Activated CD8-positive, alpha-beta memory T cell treated with anti-CD3 and anti-CD28 coated beads for 1 hour (primary cell): ENCODE results near the gene WTAP.
"Not testable (repeated sequence)": the region's sequence is repeated elsewhere in the genome, so short reads cannot be mapped to it uniquely, and the experiment has no call there.

Source experiments
- DNase-seq, 2 donors: peaks; one replicate each; pipeline ENCODE4 v3.0.0-alpha.2; 2020; ENCODE audit warnings: low read depth in 1 of 2; ENCODE audit errors: extremely low read depth in 1 of 2

Gene WTAP

DNA sequence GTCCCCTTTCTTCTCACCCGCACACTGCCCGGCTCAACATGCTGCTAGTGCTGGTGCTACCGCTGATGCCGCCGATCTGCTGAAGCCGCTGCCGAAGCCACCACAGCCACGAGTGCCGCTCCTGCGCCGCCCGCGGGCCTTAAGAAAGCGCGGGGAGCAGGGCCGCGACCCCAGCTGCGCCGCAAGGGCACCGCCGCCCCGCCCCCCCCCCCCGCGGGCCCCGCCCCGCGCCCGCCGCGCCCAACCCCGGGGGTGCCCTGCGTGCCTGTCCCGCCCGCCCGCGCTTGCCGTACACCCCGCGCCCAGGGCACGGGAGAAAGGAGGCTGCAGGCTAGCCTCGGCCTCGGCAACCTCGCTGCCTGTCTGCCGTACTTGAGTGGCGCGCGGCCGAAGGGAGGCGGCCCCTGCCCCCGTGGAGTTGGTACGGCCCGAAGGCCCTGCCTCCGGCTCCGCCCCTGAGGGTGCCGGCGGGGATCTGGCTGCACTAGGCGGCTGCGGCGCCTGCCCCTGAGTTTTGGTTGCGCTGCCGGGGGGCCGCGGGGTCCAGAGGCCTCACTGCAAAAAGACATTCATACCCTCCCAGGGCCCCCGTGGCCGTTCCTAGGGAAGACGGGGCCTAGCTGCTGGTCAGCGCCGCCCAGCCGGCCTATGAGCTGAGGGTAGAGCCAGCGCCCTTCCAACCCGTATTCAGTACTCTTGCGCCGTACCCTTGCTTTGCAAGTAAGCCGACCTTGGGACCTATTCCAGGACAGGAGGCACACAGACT lies 34.0 kb upstream of the WTAP start, which contains the start of gene SOD2:
TSS of gene SOD2 (minus strand) at position 114 of the 766 bp plus-strand sequence. CDS start at position 40, 74 bp downstream.
- DNase-seq: peak; percentile 40 to 71

DNA sequence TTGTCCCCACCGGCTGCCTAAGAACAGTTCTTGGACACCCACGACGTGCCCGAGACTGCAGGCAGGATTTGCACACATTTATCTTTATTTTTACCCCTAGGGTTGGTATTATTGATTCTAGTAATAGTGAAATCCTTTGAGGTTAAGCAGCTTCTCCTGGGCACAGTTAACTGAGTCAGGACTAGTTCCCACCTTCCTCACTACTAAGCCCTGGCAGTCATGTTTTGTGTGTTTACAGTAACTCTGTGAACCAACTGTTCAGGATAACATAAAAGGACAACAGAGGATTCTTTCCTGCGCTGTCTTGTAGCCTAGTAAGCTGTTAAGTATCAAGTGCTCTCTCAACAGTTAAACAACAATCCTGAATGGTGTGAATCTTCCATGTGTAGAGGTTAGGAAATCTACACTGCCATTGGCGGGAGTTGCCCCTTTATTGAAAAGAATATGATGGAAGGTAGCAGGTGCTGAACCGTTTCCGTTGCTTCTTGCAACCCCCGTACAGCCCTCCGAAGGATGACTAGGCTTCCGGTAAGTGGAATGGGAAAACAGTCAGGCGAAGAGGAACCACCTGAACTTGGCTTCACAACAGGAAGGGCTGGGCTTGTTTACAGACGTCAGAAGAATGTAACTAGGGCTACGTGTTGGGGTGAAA lies 33.3 kb upstream of the WTAP start:
- DNase-seq: no peak

GRCh38 chr6:159695984-159696383 lies 31.3 kb upstream of the WTAP start:
- no peak for DNase-seq

DNA sequence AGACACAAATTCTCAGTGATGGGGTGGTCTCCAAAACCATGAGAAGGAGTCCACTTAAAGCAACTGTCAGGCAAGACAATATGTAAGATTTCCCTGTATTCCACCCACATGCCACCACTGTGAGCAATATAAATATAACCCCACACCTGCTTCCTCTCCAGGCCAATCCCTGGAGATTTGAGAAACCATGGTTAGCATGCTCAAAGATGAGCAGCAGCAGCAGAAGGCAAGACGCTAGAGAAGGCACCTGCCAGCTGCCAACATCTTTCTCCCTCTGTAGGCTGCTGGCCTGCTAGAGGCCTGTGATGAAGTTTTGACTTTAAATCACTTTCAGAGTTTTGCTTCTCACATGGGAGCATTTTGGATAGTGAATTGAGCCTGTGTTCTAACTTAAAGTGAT lies 26.3 kb upstream of the WTAP start:
- no peak for DNase-seq

GRCh38 chr6:159701413-159701999 lies 25.8 kb upstream of the WTAP start:
- no peak for DNase-seq

DNA sequence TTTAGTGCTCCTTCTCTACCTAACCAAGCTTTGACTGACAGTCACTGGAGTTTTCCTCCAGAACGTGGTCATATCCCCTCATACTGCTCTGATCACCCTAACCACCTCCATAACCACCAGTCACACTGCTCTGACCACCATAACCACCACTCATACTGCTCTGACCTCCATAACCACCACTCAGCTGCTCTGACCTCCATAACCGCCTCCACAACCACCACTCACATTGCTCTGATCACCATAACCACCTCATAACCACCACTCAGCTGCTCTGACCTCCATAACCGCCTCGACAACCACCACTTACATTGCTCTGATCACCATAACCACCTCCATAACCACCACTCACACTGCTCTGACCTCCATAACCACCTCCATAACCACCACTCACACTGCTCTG lies 16.7 kb upstream of the WTAP start:
- DNase-seq: not testable (repeated sequence)

DNA sequence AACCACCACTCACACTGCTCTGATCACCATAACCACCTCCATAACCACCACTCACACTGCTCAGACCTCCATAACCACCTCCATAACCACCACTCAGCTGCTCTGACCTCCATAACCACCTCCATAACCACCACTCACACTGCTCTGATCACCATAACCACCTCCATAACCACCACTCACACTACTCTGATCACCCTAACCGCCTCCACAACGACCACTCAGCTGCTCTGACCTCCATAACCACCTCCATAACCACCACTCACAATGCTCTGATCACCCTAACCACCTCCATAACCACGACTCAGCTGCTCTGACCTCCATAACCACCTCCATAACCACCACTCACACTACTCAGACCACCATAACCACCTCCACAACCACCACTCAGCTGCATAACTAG lies 14.9 kb upstream of the WTAP start:
- not testable (repeated sequence) for DNase-seq

GRCh38 chr6:159713984-159714383 lies 13.3 kb upstream of the WTAP start:
- no peak for DNase-seq

DNA sequence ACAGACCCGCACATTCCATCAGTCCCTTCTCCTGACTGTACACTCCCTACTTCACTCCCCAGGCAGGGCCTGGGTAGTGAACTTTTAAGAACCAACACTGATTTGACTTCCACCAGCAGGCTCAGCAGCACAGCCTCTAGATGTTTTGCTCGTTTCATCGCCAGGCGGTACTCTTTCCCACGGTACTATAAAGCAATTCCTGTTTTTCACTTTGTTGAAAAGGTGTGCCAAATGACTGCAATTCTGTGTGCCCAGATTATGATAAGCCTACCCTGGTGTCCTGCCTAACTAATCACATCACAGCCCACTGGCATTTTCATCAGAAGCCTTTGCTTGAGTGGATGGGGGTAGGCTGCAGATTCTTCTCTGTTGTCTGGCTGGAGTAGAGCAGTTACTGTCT lies 12.9 kb upstream of the WTAP start:
- DNase-seq: no peak

DNA sequence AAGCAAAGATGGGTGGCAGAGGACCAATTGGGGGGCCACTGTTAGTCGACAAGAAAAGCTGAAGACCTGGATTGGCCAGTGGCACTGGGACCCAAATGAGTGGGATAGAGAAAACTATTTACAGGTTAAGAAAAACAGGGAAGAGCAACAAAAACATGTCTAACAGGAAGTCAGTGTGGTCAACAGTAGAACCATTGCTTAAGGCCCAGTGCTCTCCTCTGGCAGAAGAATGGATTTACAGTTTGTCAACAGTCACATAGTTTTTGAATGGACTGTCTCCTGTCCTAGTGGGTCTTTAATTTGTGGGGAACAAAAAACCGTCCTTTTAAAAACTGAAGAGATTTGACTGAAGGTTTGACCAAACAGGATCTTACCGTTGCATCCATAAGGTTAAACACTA lies 12.1 kb upstream of the WTAP start:
- no peak for DNase-seq

DNA sequence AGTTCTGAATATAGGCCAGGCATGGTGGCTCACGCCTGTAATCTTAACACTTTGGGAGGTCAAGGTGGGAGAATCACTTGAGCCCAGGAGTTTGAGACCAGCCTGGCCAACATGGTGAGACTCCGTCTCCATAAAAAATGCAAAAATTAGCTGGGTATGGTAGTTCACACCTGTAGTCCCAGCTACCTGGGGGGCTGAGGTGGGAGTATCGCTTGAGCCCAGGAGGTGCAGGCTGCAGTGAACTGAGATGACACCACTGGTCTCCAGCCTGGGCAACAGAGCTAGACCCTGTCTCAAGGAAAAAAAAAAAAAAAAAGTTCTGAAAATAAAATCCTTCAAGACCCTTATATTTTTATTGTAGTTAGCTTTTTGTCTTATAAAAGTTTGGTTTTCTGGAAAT lies 11.7 kb upstream of the WTAP start:
- no peak for DNase-seq

- no peak for DNase-seq
Observed at GRCh38 chr6:159716247-159717096, 10.8 kb upstream of the WTAP start.

GRCh38 chr6:159718634-159719033 lies 8.7 kb upstream of the WTAP start:
- no peak for DNase-seq

DNA sequence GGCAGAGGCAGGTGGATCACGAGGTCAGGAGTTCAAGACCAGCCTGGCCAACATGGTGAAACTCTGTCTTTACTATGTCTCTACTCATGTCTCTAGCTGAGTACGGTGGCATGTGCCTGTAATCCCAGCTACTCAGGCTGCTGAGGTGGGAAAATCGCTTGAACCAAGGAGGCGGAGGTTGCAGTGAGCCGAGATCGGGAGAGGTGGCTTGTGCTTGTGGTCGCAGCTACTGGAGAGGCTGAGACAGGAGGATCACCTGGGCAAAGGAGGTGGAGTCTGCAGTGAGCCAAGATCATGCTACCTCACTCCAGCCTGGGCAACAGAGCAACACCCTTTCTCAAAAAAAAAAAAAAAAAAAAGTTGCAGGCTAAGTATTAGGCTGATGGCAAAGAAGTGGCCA lies 8.0 kb upstream of the WTAP start:
- no peak for DNase-seq

DNA sequence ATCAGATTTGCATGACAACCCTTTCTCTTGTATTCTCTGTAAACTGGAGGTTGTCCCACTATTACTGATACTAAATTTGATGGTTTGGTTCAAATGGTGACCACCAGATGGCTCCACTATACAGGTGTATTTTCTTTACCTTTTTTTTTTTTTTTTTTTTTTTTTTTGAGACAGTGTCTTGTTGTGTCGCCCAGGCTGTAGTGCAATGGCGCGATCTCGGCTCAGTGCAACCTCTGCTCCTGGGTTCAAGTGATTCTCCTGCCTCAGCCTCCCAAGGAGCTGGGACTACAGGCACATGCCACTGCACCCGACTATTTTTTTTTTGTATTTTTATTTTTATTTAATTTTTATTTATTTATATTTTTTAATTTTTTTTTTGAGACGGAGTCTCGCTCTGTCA lies 6.6 kb upstream of the WTAP start:
- DNase-seq: no peak

GRCh38 chr6:159721981-159722380 lies 5.3 kb upstream of the WTAP start:
- not testable (repeated sequence) for DNase-seq

GRCh38 chr6:159722655-159723054 lies 4.7 kb upstream of the WTAP start:
- no peak for DNase-seq

DNA sequence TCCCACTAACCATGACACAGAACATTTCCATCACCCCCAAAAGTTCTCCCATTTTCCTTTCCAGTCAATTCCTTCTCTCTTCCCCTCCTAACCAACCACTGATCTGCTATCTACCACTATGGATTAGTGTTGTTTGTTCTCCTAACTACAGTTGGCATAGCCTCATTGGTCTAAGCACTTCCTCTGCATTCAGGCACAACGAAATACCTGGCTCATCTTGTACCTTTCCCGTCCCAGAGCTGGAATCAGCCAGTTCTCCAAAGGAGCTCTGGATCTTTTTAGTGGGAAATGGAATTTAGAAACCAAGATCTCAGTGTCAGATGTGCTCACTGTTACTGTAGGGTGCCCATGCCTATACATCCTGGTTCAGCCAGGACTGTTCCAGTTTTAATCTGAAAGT lies 4.0 kb upstream of the WTAP start:
- no peak for DNase-seq

GRCh38 chr6:159724778-159725177 lies 2.5 kb upstream of the WTAP start:
- no peak for DNase-seq

DNA sequence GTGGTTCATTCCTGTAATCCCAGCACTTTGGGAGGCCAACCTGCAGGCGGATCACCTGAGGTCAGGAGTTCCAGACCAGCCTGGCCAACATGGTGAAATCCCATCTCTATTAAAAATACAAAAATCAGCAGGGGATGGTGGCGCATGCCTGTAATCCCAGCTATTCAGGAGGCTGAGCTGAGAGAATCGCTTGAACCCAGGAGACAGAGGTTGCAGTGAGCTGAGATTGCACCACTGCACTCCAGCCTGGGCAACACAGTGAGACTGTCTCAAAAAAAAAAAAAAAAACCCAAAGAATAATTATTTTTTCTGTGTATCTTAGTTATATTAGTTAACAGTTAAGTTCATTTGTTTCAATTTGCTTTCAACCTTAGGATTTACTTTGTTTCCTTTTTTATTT lies 2.1 kb upstream of the WTAP start:
- not testable (repeated sequence) for DNase-seq

DNA sequence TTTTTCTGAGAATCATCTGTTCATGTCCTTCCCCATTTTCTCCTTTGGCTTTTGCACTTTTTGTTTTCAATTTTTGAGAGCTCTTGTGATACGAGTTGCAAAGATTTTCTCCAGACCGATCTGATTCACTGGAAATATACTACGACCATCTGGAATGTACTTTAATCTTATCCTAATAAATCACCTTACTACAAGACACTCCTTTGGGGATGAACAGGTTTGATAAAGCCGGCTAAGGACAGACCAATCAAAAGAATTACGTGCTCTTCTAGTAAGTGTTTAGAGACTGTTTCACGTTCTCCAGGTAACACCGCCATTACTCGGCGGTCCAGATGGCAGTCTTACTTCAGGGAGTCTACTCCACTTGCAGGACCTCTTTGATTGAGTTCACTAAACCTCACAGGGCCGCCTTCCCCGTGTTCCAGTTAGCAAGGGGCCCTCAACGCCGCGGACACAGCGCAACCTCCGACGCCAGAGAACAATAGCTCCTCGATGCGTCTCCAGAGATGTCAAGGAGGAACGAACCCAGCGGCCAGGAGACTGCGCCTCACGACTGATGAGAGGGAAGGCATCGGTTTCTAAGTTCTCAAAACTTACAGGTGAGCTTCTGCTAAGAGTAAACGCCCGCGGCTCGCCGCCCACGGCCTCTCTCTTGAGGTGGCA lies 920 bp upstream of the WTAP start:
- DNase-seq: no peak
